ENCODE measurements around the gene TAP1.

Gene TAP1

DNA sequence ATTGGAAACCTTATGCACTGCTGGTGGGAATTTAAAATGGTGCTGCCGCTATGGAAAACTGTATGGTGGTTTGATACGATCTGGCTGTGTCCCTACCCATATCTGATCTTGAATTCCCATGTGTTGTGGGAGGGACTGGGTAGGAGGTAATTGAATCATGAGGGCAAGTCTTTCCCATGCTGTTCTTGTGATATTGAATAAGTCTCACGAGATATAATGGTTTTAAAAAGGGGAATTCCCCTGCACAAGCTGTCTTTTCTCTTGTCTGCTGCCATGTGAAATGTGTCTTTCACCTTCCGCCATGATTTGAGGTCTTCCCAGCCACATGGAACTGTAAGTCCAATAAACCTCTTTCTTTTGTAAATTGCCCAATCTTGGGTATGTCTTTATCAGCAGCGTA, 19.8 kb downstream of the TAP1 start:
- ChIA-PET POLR2A (no interaction called here), CTCF (interaction anchor here (2.9 kb wide), 1 partner anchor 35 kb away, joined by 16 read pairs; no protein-coding TSS in a partner anchor)
- H3K9me3 ChIP-seq (ENCODE audit: control insufficient read depth, insufficient read depth, low read depth, low read length) = no peaks in the 10 kb centered on the region
- TF ChIP-seq KLF10 (tag by site-specific recombination; IDR thresholded peaks at IDR 0.05) (no peak), CTCF (tag by site-specific recombination; IDR thresholded peaks at IDR 0.05) (no peak), ZNF132 (tag by site-specific recombination; IDR thresholded peaks at IDR 0.05; ENCODE audit: borderline replicate concordance) (no peak), ZNF530 (tag by site-specific recombination; IDR thresholded peaks at IDR 0.05; ENCODE audit: low read depth) (no peak), SCRT1 (tag by site-specific recombination; IDR thresholded peaks at IDR 0.05; ENCODE audit: borderline replicate concordance) (no peak), ZNF433 (tag by site-specific recombination; IDR thresholded peaks at IDR 0.05; ENCODE audit: low read depth) (no peak), ZNF645 (tag by site-specific recombination; IDR thresholded peaks at IDR 0.05) (no peak), ZNF664 (tag by site-specific recombination; IDR thresholded peaks at IDR 0.05) (no peak), FEZF1 (tag by site-specific recombination; IDR thresholded peaks at IDR 0.05) (no peak), ZNF423 (tag by site-specific recombination; IDR thresholded peaks at IDR 0.05) (no peak), ZNF274 (IDR thresholded peaks at IDR 0.05; ENCODE audit: low read length) (no peak), ZNF274 (tag by site-specific recombination; IDR thresholded peaks at IDR 0.05; ENCODE audit: borderline replicate concordance) (no peak), GLIS2 (tag by site-specific recombination; IDR thresholded peaks at IDR 0.05) (no peak), AEBP2 (tag by site-specific recombination; IDR thresholded peaks at IDR 0.05; ENCODE audit: borderline replicate concordance) (no peak), ZNF169 (tag by site-specific recombination; IDR thresholded peaks at IDR 0.05) (no peak), ZNF624 (tag by site-specific recombination; IDR thresholded peaks at IDR 0.05) (no peak), ZNF211 (tag by site-specific recombination; IDR thresholded peaks at IDR 0.05; ENCODE audit: low read depth) (no peak), KLF7 (tag by site-specific recombination; IDR thresholded peaks at IDR 0.05; ENCODE audit: borderline replicate concordance) (no peak), YY2 (tag by site-specific recombination; IDR thresholded peaks at IDR 0.05) (no peak), ZNF18 (tag by site-specific recombination; IDR thresholded peaks at IDR 0.05) (no peak)
- no peak overlapping the region for H3K27ac ChIP-seq (ENCODE audit: extremely low read depth, low read depth, low read length)
- H3K4me1 ChIP-seq (ENCODE audit: control insufficient read depth, insufficient read depth, low read length) = 0 out of 2 replicates have a peak, but pooled peaks cover 3% of the 10 kb centered on the region
- peaks cover 3 to 57% of the 10 kb centered on the region in 2 experiments; a peak in 2 of 3 replicates for H3K36me3 ChIP-seq (ENCODE audit: control insufficient read depth in 2 of 2, insufficient read depth in 1 of 2, low read length in 2 of 2)
- H3K4me3 ChIP-seq (ENCODE audit: low read depth, low read length) = no peak overlapping the region

DNA sequence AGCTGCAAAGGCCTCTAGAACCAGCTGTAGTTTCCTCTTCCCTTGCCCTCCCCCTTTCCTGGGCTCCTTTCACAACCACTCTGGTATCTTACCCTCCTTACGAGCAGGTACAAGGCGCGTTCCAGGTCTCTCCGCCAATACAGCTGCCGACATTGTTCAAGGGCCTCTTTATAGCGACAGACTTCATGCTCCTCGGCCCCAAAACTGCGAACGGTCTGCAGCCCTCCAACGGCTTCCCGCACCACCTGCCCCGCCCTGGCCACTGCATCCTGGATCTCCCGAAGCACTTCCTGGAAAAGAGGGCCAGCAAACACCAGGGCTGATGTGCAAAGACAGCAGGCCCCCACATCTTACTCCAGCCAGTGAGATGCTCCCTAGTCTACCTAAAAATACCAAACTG, 21.0 kb downstream of the TAP1 start:
- Histone ChIP-seq H3K4me1 (ENCODE audit: control insufficient read depth, insufficient read depth, low read length) (no peaks in the 10 kb centered on the region), H3K9me3 (ENCODE audit: control insufficient read depth, insufficient read depth, low read depth, low read length) (no peaks in the 10 kb centered on the region), H3K4me3 (ENCODE audit: low read depth, low read length) (no peak overlapping the region), H3K36me3 (ENCODE audit: control insufficient read depth in 2 of 2, insufficient read depth in 1 of 2, low read length in 2 of 2) (peaks cover 3 to 65% of the 10 kb centered on the region in 2 experiments; a peak in 2 of 3 replicates), H3K27ac (ENCODE audit: extremely low read depth, low read depth, low read length) (no peak overlapping the region)
- ChIA-PET CTCF (interaction anchor here (1.6 kb wide), 1 partner anchor 36 kb away, joined by 8 read pairs; no protein-coding TSS in a partner anchor), POLR2A (interaction anchor here (0.6 kb wide), 1 partner anchor 22 kb away, joined by 7 read pairs; no protein-coding TSS in a partner anchor)
- TF ChIP-seq ZNF2 (tag by site-specific recombination; IDR thresholded peaks at IDR 0.05) = no peak
- TF ChIP-seq ZNF785 (tag by site-specific recombination; IDR thresholded peaks at IDR 0.05) = no peak
- no peak for TF ChIP-seq ZNF354C (tag by site-specific recombination; IDR thresholded peaks at IDR 0.05; ENCODE audit: borderline replicate concordance, low read depth)
- no peak for TF ChIP-seq ZNF169 (tag by site-specific recombination; IDR thresholded peaks at IDR 0.05)
- no peak for TF ChIP-seq ZNF121 (tag by site-specific recombination; IDR thresholded peaks at IDR 0.05)
- TF ChIP-seq ZNF768 (tag by site-specific recombination; IDR thresholded peaks at IDR 0.05) = no peak
- TF ChIP-seq ZBTB17 (tag by site-specific recombination; IDR thresholded peaks at IDR 0.05) = no peak
- TF ChIP-seq IKZF3 (tag by site-specific recombination; IDR thresholded peaks at IDR 0.05) = no peak
- no peak for TF ChIP-seq ZNF776 (tag by site-specific recombination; IDR thresholded peaks at IDR 0.05; ENCODE audit: borderline replicate concordance)
- no peak for TF ChIP-seq ZNF146 (tag by site-specific recombination; IDR thresholded peaks at IDR 0.05)
- TF ChIP-seq ZNF175 (tag by site-specific recombination; IDR thresholded peaks at IDR 0.05) = no peak
- TF ChIP-seq SETDB1 (IDR thresholded peaks at IDR 0.05; ENCODE audit: insufficient read length, low read length) = no peak
- no peak for TF ChIP-seq TCF7L2 (IDR thresholded peaks at IDR 0.05; ENCODE audit: borderline replicate concordance, low read depth, low read length)
